NCI-H187 (cell line): ENCODE data around the gene PDIA2.
"Not testable (repeated sequence)": the region's sequence is repeated elsewhere in the genome, so short reads cannot be mapped to it uniquely, and the experiment has no call there.

ENCODE experiments used
- DNase-seq, 2 experiments: peaks; one replicate each; lab custom pipeline; 2025; lab: John Stamatoyannopoulos, UW

PDIA2 gene, protein sequence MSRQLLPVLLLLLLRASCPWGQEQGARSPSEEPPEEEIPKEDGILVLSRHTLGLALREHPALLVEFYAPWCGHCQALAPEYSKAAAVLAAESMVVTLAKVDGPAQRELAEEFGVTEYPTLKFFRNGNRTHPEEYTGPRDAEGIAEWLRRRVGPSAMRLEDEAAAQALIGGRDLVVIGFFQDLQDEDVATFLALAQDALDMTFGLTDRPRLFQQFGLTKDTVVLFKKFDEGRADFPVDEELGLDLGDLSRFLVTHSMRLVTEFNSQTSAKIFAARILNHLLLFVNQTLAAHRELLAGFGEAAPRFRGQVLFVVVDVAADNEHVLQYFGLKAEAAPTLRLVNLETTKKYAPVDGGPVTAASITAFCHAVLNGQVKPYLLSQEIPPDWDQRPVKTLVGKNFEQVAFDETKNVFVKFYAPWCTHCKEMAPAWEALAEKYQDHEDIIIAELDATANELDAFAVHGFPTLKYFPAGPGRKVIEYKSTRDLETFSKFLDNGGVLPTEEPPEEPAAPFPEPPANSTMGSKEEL

DNA sequence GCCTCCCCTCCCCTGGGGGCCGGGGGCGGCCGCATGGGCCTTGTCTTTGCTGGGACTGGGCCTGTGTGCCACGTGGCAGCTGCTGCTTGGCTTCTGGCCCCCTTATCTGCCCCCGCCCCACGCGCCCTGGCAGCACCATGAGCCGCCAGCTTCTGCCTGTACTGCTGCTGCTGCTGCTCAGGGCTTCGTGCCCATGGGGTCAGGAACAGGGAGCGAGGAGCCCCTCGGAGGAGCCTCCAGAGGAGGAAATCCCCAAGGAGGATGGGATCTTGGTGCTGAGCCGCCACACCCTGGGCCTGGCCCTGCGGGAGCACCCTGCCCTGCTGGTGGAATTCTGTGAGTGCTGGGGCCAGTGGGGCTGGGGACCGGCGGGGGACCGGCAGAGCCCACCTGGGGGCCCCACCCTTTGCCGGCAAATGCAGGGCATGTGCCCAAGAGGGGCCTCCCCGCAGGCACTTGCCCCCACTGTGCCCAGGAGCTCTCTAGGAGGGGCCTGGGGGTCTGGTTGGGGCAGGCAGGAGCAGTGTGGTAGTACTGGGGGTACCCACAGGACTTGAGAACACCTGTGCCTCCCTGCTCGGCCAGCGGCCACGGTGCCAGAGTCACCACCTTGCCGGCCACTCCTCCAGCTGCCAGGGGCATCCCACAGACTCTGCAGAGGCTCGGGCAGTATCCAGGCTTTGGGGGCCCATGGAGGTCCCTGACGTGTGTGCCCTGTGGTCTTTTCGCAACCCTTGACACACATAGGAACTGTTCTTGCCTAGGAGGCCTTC, at the start of gene PDIA2:
PDIA2 (plus strand) TSS at position 132 of the 773 bp plus-strand sequence; CDS start at position 138, 6 bp downstream.
- no peak for DNase-seq

DNA sequence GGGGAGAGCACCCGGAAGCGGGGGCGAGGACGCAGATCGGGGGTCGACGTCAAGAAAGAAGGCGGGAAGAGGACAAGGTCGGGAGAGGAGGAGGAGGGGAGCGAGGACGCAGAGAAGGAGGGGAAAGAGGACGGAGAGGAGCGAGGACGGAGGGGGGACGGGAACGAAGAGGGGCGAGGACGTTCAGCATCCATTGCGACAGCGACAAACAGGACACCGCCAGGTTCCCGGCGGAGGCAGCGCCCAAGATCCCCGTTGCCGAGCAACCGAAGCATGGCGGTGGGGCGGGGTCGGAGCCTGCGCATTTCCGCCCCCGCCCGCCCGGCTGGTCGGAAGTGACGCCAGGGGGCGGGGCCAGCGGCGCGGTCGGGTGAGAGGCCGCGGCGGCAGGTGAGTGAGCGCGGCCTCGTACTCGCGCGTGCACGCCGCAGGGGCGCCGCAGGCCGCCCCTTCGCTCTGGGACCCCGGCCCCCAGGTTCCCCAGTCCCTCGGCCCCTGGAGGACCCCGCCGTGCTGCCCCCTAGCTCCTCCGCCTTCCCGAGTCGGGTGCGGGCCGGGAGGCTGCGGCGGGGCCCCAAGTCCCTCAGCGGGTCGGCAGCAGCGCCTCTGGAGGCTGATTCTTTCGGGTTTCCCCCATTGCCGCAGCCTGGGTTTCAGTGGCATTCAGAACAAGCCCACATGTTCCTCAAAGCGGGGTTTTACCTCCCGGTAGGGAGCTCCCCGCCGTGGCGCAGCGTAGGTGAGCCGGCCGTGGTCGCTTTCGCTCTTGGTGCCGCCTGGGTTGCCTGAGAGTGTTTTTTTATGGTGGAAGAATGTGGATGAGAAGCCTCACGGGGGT, 48.3 kb upstream of the PDIA2 start, which contains the start of gene FAM234A:
FAM234A (plus strand) TSS at position 354 of the 838 bp plus-strand sequence. CDS start 19,593 bp downstream, outside the sequence.
- peak; percentile 95 to 97 for DNase-seq

DNA sequence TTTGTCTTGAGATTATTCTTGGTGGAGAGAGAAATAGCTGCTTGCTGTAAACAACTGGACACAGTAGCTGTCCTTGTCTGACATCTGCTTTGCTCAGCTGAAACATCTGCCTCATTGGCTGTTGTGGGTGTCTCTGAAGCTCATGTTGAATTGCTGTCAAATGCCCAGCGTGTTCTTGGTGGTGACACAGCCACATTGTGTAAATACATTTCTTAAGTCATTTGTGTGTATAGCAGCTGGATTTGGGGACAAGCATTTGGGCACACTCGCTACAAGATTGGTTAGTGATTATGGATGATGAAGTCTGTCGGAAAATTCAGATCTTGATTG, 43.1 kb upstream of the PDIA2 start:
- no peak for DNase-seq

DNA sequence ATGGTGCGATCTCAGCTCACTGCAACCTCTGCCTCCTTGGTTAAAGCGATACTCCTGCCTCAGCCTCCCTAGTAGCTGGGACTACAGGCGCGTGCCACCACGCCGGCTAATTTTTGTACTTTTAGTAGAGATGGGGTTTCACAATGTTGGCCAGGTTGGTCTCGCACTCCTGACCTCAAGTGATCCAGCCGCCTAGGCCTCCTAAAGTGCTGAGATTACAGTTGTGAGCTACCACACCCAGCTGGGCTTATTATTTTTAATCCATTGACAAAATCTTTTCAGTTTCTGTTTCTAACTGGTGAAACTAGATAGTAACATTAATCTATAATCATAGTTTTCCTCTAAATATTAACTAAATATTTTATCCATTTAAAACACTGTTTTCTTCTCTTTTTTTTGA, 42.4 kb upstream of the PDIA2 start:
- DNase-seq = no peak

DNA sequence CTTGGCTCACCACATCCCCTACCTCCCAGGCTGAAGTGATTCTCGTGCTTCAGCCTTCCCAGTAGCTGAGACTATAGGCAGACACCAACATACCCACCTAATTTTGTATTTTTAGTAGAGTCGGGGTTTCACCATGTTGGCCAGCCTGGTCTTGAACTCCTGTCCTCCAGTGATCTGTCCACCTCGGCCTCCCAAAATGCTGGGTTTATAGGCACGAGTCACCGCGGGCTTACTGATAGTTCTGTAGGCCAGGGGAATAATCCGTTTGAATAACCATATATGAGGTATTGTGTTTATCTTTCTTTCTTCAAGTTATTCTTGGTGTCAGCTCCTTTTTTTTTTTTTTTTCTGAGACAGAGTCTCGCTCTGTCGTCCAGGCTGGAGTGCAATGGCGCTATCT, 40.7 kb upstream of the PDIA2 start:
- DNase-seq = no peak

DNA sequence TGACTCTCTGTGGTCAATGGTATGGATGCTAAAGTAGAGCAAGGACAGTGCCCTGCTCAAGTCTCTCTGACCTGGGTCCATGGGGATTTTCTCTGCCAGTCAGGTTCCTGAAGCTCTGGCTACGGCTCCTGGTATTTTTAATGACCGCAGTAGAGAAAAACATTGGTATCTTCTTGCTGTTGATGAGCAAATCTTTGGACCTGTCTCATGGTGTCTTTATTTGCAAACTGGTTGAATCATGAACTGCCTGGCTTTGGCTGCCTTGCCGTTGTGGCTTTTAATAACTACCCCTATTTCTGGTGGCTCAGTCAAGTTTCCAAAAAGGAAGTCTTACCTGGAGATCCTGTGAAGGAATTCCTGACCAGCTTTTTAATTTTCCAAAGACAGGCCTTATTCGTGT, 39.6 kb upstream of the PDIA2 start:
- DNase-seq = no peak

DNA sequence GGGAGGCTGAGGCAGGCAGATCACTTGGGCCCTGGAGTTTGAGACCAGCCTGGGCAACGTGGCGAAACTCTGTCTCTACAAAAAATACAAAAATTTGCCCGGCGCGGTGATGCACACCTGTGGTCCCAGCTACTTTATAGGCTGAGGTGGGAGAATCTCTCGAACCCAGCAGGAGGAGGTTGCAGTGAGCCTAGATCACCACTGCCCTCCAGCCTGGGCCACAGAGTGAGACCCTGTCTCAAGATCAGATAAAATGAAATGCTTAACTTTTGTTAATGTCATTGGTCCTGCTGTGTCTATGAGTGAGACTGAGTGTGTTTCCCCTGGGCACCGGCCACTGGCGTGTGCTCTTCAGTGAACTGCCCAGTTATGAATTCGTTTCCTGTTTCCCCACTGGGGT, 37.9 kb upstream of the PDIA2 start:
- DNase-seq = no peak

DNA sequence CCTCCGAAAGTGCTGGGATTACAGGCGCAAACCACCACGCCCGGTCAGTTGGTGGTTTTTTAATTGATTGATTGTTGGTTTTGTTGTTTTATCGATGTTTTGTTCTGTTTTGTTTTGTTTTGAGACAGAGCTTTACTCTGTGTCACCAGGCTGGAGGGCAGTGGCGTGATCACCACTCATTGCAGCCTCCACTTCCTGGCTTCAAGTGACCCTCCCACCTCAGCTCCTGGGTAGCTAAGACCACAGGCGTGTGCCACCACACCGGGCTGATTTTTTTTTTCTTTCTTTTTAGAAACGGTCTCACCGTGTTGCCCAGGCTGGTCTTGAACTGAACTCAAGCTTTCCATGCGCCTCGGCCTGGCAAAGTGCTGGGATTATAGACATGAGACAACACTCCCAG, 35.9 kb upstream of the PDIA2 start:
- no peak for DNase-seq

DNA sequence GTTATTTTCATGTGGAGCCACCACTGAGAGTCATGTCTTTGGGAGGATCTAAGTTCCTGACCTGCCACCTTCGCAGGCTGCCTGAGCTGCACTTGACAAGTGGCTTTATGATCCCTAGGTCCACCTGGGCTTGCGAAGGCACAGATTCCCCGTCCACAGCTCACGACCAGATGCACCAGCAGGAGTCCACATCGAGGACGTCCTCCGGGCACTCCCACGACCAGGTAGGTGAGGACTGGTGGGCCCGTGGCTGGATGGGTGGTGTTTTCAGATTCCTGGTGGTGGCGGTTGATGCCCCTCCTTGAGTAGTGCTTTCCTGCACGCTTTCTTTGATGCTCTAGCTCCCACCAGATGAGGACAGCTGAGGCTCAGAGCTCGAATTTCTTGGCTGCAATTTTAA, 33.5 kb upstream of the PDIA2 start:
- no peak for DNase-seq

DNA sequence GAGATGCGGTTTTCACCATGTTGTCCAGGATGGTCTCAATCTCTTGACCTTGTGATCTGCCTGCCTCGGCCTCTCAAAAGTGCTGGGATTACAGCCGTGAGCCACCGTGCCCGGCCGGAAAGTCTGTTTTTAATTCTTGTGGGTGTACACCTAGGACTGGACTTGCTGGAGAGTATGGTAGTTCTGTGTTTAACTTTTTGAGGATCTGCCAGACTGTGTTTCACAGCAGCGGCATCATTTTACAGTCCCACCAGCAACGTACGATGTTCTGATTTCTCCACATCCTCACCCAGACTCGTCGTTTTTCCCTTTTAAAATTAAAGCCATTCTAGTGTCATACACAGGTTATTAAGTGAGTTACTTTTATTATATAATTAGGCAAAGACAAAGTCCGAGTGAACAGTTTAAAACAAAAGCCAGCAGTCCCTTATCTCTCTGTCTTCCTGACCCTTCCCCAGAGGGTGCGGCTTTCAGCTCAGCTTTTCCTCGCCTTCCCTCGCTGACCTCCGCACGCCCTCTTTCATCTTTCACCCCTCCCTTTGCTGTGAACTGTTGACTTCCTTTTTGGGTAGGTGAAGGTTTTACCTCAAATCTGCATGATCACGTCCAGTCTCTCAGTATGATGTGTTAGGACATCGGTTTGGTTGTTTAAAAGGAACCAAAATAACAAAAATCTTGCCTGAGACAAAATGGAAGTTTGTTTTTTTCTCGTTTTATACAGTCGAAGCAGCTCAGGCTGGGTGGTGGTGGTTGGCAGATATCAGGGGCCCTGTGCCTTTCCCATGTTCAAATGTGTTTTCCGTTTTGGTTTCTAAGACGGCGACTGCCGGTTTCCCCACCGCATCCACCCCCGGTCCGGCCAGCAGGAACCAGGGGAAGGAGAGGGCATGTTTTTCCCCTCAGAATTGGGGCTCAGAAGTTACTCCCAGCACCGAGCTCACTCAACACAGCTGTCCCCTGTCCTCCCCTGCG, 30.3 kb upstream of the PDIA2 start:
- no peak for DNase-seq

DNA sequence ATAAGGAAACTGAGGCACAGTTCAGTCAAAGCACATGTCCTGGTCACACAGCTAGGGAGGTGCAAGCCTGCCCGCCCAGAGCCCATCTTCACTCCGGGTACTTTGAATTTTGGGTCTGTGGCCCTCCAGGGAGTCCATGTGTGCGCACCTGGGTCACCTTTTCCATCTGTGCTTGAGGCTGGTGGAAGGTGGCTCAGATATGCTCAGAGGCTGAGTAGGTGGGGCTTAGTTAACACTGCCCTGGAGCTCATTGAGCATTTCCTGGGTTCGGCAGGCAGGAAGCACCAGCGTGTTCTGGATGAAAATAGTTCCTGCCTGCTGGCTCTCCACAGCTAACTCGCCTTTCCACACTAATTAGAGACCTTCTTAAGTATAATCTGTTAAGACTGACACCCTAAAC, 29.1 kb upstream of the PDIA2 start:
- no peak for DNase-seq

DNA sequence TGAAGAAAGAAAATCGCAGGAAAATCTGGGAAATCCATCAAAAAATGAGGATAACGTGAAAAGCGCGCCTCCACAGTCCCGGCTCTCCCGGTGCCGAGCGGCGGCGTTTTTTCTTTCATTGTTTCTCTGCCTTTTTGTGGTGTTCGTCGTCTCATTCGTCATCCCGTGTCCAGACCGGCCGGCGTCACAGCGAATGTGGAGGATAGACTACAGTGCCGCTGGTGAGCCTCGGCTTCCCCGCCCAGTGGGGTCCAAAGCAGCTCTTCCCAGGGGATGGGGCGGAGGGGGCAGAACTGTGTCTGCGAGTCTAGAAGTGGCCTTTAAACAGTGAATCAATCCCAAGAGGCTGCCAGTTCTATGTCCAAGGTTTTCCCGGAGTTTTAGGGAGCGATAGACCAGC, 28.5 kb upstream of the PDIA2 start:
- no peak for DNase-seq

DNA sequence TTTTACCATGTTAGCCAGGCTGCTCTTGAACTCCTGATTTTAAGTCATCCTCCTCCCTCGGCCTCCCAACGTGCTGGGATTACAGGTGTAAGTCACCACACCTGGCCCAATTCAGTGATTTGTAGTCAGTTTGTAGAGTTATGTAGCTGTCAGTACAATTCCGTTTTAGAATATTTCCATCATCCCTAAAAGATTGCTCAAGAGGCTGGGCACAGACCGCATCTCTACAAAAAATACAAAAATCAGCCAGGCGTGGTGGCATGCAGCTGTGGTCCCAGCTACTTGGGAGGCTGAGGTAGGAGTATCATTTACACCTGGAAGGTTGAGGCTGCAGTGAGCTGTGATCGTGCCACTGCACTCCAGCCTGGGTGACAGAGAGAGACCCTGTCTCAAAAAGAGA, 27.8 kb upstream of the PDIA2 start:
- DNase-seq = no peak

DNA sequence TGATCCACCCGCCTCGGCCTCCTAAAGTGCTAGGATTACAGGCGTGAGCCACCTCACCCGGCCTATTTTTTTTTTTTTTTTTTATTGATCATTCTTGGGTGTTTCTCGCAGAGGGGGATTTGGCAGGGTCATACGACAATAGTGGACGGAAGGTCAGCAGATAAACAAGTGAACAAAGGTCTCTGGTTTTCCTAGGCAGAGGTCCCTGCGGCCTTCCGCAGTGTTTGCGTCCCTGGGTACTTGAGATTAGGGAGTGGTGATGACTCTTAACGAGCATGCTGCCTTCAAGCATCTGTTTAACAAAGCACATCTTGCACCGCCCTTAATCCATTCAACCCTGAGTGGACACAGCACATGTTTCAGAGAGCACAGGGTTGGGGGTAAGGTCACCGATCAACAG, 24.9 kb upstream of the PDIA2 start:
- not testable (repeated sequence) for DNase-seq

DNA sequence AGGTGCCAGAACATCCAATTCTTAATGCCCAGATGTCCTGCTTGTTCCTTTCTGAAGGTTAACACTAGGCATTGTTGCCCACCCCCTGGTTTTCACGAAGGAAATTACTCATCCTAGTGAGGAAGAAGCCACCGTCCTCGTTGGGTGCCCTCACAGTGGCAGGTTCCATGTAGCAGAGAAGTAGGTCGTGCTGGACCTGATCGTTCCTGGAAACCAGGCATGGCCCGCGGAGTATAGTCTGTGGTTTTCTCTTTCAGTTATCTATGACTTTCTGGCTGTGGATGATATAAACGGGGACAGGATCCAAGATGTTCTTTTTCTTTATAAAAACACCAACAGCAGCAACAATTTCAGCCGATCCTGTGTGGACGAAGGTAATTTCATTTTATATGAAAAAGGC, 23.7 kb upstream of the PDIA2 start:
- DNase-seq = no peak

DNA sequence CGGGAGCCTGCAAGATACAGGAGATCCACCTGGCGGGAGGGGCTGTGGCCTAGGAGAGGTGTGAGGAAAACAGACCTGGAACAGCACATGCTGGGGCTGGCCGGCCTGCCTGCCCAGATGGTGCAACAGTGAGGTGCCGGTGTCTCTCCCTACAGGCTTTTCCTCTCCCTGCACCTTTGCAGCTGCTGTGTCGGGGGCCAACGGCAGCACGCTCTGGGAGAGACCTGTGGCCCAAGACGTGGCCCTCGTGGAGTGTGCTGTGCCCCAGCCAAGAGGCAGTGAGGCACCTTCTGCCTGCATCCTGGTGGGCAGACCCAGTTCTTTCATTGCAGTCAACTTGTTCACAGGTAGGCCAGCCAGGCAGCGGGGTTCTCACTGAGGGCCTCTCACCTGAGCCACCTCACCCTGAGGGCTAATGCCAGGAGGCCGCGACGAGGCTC, 23.1 kb upstream of the PDIA2 start:
- DNase-seq = no peak

DNA sequence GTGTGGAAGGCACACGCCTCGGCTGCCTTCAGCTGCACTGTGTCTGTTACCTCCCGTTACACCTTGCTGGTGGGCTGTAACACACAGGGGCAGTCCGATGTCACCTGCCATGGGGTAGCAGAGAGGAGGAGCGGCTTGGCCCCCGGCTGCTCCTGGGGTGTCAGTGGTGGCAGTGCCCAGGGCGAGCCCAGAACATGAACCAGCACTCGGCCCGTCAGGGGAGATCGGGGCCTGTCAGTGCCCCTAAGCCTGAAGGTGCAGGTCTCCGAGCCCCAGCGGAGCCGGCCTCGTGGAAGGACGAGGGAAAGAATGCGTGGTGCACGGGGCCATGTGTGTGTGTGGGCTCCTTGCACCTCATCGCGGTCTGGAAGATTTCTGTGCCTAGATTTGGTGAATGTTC, 22.6 kb upstream of the PDIA2 start:
- DNase-seq = no peak

DNA sequence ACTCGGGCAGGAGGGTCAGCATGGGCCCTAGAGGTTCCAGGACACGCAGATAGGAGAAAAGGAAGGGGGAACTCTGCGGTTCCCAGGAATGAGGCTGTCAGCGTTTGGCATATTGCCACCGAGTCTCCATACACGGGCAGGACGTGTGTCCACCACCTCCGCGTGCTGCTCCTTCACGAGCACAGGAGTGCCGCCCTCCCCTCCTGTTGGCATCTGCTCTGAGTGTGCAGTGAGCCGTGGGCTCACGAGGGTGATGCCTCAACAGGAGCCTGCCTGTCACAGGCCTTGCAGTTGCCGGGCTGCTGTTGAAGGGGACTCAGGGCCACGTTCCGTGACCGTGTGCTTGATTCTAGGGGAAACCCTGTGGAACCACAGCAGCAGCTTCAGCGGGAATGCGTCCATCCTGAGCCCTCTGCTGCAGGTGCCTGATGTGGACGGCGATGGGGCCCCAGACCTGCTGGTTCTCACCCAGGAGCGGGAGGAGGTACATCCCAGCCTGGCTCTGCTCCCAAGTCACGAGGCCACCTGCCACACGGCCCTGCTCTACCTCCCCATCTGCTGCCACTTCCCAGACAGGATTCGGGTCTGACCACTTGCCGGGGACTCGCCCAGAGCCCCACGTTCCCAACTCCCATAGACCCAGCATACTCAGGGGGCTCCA, 21.8 kb upstream of the PDIA2 start:
- peak in 1 of 2 experiments; percentile 36 for DNase-seq

DNA sequence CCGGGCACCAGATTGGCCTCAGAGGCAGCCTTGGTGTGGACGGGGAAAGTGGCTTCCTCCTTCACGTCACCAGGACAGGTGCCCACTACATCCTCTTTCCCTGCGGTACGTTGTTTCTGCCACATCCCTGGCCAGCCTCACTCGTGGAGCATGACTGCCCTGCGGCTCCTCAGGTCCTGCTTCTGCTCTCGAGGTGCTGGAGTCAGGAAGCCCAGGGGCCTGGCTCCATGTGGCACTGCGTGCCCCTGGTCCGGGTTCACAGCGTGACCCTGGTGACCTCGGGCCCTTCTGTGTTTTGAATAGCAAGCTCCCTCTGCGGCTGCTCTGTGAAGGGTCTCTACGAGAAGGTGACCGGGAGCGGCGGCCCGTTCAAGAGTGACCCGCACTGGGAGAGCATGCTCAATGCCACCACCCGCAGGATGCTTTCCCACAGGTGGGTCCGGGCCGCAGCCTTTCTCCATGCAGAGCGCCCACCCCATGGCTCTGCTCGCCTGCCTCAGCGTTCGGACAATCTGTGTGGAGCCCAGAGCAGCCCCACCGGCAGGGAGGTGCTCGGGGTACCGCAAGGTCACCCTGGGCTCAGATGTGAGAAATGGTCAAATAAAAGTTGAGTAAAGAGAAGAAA, 20.7 kb upstream of the PDIA2 start:
- no peak for DNase-seq

DNA sequence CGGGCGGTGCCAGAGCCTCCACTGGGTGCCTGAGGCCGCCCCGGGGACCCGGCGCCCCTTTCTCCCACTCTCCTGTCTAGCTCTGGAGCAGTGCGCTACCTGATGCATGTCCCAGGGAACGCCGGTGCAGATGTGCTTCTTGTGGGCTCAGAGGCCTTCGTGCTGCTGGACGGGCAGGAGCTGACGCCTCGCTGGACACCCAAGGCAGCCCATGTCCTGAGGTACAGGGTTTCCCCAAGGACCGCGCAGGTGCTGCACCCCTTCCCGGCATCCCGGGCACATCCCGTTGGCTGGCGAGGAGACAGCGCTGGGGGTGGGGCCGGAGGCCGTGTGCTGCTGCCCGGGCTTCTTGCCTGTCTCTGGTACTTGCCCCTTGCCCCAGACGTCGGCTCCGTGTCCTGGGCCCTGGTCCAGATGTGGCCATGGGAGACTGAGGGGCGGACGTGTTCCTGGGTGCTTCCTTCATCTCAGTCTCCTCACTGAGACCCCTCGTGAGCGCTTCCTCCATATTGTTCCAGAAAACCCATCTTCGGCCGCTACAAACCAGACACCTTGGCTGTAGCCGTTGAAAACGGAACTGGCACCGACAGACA, 19.7 kb upstream of the PDIA2 start:
- no peak for DNase-seq
